HG03457 (cell line): ENCODE measurements around the gene ABHD17C.
"Not testable (repeated sequence)": the region's sequence is repeated elsewhere in the genome, so short reads cannot be mapped to it uniquely, and the experiment has no call there.

Source experiments
- ATAC-seq: cut with Tn5 transposase; IDR thresholded peaks from one replicate; pipeline ENCODE4 v1.9.1; 2021; ENCODE audit warnings: moderate number of reproducible peaks; ENCODE audit not compliant: unreplicated experiment

ABHD17C gene

DNA sequence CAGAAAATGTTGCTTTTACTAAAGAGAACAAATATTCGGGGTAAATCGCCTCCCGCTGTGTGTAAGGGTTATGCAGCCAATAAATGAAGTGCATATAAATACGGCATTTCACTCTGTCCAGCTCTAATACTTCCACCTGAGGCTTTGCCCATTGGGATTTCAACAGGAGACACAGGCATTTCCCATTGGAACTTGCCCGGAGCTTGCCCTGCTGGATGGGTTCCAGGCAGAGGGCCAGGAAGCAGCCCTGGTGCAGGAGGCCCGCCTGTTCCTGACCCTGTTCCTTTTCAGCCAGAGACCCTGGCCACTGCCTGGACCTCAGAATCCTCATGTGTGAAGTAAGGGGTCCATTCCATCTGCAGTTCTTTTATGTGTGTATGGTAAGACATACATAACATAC is 66.6 kb downstream of the ABHD17C start:
- ATAC-seq: no peak

GRCh38 chr15:80763235-80763634 is 68.1 kb downstream of the ABHD17C start:
- ATAC-seq: not testable (repeated sequence)

GRCh38 chr15:80764535-80764934 is 69.4 kb downstream of the ABHD17C start:
- no peak for ATAC-seq

DNA sequence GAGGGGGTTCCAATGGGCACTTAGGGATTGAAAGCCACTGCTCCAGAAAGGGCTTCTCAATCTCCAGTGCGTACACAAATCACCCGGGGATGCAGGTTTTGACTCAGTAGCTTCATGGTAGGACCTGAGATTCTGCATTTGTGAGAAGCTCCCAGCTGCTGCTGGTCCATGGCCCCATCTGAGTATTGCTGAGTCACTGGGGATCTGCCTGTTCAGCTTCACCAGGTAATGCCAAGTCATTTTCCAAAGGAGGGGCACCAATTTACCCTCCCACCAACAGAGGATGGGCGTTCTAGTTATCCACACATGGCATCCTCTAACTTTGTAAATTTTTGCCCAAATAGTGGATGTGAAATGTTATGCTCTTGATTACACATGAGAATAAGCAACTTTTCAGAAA is 71.2 kb downstream of the ABHD17C start:
- no peak for ATAC-seq

DNA sequence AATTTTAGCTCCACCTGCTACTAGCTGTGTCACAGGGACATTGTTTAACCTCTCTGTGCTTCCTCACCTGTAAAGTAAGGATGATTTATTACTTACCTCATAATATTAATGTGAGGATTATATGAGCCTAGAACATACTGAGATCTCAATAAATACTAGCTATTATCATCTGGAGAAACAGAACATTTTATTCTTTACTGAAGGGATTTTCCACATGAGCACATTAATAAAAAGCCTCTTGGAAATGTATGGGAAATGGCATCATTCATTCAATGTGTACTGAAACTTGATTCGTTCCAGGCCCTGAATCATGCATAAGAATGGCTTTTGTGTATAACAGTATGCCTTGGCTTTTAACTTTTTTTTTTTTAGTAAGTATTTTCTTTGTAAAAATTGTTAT is 73.0 kb downstream of the ABHD17C start:
- no peak for ATAC-seq

DNA sequence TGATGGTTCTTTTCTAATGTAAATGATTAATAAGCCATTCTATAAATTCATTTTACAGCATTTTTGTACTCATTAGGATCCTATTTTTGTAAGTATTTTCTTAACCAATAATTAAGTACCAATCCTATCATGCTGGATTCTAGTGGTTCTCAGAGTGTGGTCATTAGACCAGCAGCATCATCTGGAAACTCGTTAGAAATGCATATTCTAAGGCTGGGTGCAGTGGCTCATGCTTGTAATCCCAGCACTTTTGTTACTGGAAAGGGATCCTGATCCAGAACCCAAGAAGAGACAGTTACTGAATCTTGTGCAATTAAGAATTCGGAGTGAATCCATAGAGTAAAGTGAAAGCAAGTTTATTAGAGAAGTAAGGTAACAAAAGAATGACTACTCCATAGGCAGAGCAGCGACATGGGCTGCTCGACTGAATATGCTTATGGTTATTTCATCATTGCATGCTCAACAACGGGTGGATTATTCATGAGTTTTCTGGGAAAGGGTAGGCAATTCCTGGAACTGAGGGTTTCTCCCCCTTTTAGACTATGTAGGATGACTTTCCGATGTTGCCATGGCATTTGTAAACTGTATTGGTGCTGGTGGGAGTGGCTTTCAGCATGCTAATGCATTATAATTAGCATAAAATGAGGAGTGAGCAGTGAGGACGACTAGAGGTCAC is 74.2 kb downstream of the ABHD17C start:
- ATAC-seq: no peak

GRCh38 chr15:80769829-80770705 is 75.0 kb downstream of the ABHD17C start:
- ATAC-seq: no peak

DNA sequence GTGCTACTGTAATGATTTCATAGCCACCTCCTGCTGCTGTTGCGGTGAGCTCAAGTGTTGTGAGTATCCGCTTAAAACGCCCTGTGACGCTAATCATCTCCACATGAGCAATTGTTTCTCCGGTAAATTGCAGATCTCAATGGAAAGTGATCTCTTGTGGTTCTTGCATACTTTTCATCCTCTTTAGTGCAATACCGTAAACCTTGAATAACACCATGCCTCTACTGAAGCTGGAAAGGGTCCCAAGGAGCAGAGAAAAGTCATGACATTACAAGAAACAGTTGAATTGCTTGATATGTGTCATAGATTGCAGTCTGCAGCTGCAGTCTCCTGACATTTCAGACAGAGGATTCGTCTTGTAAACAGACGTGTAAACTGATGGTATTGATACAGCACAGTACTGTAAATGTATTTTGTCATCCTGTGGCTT is 78.0 kb downstream of the ABHD17C start:
- no peak for ATAC-seq

GRCh38 chr15:80773792-80774352 is 78.8 kb downstream of the ABHD17C start:
- ATAC-seq: no peak

- ATAC-seq: no peak
Measured at GRCh38 chr15:80774486-80774885, 79.4 kb downstream of the ABHD17C start.

DNA sequence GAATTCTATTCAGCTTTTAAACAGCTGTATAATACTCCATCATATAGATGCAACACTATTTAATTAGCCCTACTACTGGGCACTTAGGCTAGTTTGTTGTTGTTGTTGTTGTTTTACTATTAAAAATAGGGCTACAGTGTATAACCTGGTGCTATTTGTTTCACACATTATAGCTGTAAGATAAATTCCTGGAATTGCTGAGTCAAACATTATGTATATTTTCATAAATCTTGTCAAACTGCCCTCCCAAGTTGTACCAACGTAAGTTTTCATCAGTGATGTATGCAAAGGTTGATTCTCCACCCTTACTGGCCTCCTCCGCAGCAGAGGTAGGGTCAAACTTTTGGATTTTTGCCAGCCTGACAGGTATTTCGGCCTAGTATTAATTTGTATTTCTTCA is 80.2 kb downstream of the ABHD17C start:
- no peak for ATAC-seq

GRCh38 chr15:80776420-80777045 is 81.4 kb downstream of the ABHD17C start:
- ATAC-seq: no peak

DNA sequence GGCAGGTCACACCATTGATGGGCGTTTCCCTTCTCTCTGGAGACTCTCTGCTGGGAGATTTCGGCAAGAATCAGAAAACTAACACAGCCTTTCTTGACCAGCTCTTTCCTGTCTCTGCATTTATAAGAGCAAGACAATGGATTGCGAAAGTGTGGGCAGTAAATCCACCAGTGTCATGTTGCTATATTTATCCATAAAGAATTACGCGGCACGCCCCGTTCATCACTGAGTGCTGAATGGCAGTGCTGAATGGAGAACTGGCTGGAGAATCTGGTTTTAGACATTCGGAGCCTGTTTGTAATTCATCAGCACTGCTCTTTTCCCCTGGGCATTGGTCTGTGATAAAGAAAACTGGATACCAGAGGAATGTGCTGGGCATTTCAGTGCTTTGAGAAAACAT is 82.0 kb downstream of the ABHD17C start:
- no peak for ATAC-seq

DNA sequence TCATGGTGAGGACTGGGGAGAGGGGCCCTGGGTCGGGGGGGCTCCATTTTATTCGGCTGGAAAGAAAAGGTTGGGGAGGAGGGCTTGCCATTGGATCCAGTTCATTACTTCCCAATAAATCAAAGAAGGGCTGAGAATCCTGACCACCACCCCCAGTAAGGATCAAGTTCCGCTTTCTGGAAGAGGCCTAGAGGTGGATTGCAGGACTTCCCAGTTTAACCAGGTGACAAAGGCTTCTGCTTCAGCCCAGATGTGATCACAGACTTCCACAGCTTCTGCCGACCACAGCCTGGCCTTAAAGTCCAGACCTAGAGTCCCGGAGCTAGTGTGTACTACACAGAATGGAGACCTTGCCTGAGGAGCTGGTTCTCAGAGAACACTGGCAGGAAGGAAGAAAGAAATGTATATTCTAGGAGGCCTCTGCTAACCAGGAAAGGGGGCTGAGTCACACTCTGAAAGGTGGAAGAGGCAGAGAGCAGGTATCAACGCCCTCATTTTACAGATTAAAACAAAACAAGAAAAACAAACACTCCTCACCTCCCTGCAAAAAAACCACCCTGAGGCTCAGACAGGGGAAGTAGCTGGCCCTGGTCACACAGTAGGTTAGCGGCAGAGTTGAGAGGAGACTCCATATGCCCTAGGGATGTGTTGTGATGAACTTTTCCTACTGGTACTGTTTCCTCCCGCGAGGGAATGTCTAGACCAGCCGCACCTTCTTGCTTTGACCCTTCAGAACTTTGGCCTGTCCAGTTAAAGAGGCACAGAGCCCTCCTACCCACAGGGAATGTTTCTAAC is 82.9 kb downstream of the ABHD17C start:
- no peak for ATAC-seq

DNA sequence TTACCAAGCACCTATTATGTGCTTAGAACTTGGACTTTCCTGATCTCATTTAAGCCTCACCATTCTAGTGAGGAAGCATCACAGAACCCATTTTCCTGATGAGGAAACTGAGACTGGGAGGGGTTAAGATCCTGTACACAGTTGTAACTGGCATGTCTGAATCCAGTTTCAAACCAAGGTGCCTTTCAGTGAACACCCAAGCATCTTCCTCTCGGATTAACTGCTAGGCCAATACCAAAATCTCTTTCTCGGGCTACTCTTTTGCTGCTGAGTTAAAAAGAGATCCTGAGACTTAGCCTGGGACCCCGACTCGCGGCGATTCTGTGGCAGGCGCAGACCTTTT is 83.5 kb downstream of the ABHD17C start:
- no peak for ATAC-seq

- no peak for ATAC-seq
Measured at GRCh38 chr15:80778964-80779657, 84.0 kb downstream of the ABHD17C start, which contains the start of gene CEMIP. Gene CEMIP (plus strand): TSS chr15:80779370. CDS start chr15:80873880, 94,510 bp downstream.

GRCh38 chr15:80779658-80780415 is 84.7 kb downstream of the ABHD17C start:
- ATAC-seq: no peak

GRCh38 chr15:80780416-80781221 is 85.5 kb downstream of the ABHD17C start:
- ATAC-seq: no peak

DNA sequence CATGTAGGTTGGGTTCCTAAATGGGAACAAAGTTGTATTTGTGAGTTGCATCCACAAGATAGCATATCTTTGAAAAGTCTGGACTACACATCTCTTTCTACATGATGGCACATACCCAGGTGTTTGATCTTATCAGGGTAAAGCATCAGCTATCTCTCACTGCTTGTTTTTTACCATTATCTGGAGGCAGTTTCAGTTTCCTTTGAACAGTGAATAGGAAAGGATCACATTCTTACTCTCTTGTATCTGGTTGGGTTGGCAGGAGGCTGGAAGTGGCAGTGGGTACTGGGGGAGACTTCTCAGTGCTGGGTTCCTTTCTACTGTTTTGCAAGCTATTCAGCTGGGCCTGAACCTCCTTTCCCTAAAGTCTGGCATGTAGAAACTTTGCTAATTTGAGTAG is 88.2 kb downstream of the ABHD17C start:
- ATAC-seq: no peak
